GM21515 (cell line): ENCODE results near the gene MEI1.
"Not testable (repeated sequence)": the region's sequence is repeated elsewhere in the genome, so short reads cannot be mapped to it uniquely, and the experiment has no call there.

Experiments used
- ATAC-seq: cut with Tn5 transposase; IDR thresholded peaks from one replicate; pipeline ENCODE4 v1.9.1; 2021; ENCODE audit not compliant: unreplicated experiment

The MEI1 gene

GRCh38 chr22:41682033-41682807, 17.1 kb upstream of the MEI1 start:
- ATAC-seq, result peak; percentile 70

- no peak for ATAC-seq
These were observed 16.3 kb upstream of the MEI1 start for GRCh38 chr22:41683052-41683451.

- ATAC-seq, result no peak
These were observed 15.7 kb upstream of the MEI1 start for GRCh38 chr22:41683616-41684015.

GRCh38 chr22:41684194-41684593, 15.1 kb upstream of the MEI1 start:
- ATAC-seq, result no peak

GRCh38 chr22:41686890-41687289, 12.4 kb upstream of the MEI1 start:
- not testable (repeated sequence) for ATAC-seq

GRCh38 chr22:41687901-41688364, 11.4 kb upstream of the MEI1 start:
- ATAC-seq, result peak; percentile 9

- ATAC-seq, result peak; percentile 84
These were observed 10.7 kb upstream of the MEI1 start, which contains the start of gene SNU13 for GRCh38 chr22:41688365-41689211. SNU13 (minus strand) TSS chr22:41688867; CDS start chr22:41688796, 71 bp downstream.

GRCh38 chr22:41690476-41690875, 8.8 kb upstream of the MEI1 start:
- ATAC-seq, result no peak

GRCh38 chr22:41695211-41695610, 4.1 kb upstream of the MEI1 start:
- no peak for ATAC-seq

- ATAC-seq, result no peak
These were observed 2.6 kb upstream of the MEI1 start for GRCh38 chr22:41696703-41697102.

- ATAC-seq, result peak; percentile 54
These were observed 2.1 kb upstream of the MEI1 start for GRCh38 chr22:41697126-41697775.

GRCh38 chr22:41700108-41700364, 733 bp downstream of the MEI1 start:
- no peak for ATAC-seq

- ATAC-seq, result no peak
These were observed 3.5 kb downstream of the MEI1 start for GRCh38 chr22:41702763-41703162.

GRCh38 chr22:41709341-41709740, 10.0 kb downstream of the MEI1 start:
- no peak for ATAC-seq

GRCh38 chr22:41713004-41713403, 13.7 kb downstream of the MEI1 start:
- ATAC-seq, result no peak

- no peak for ATAC-seq
These were observed 23.2 kb downstream of the MEI1 start for GRCh38 chr22:41722496-41722895.

- ATAC-seq, result no peak
These were observed 26.3 kb downstream of the MEI1 start for GRCh38 chr22:41725510-41726110.

- ATAC-seq, result no peak
These were observed 32.3 kb downstream of the MEI1 start for GRCh38 chr22:41731609-41732008.

GRCh38 chr22:41732096-41732772, 32.9 kb downstream of the MEI1 start:
- ATAC-seq, result no peak

GRCh38 chr22:41733241-41733640, 33.9 kb downstream of the MEI1 start:
- not testable (repeated sequence) for ATAC-seq

GRCh38 chr22:41739576-41739975, 40.3 kb downstream of the MEI1 start:
- ATAC-seq, result no peak
